Measurements from ENCODE around the gene VPS41. TPM values are rescaled to one million over a fixed set of nuclear protein-coding genes. Genes with fewer than 3 reads are reported as not detected.
A peak's percentile ranks its signal among the peaks of the same experiment; 100 is the strongest.

The VPS41 gene
- total RNA-seq, 2 donors from 2014 or later, result 39.1 to 52.5 TPM

GRCh38 chr7:38938001-38938485, 29.1 kb upstream of the VPS41 start:
- Histone ChIP-seq H3K36me3 (no peaks in the 10 kb centered on the region), H3K4me3 (no peak overlapping the region), H3K9me3 (no peaks in the 10 kb centered on the region), H3K27me3 (replicated peaks; ENCODE audit: insufficient read depth) (no peaks in the 10 kb centered on the region), H3K27ac (peak overlapping the region; percentile 35 to 67), H3K4me1 (ENCODE audit: control insufficient read depth in 1 of 2, low read depth in 2 of 2) (peaks cover 6 to 30% of the 10 kb centered on the region in 2 donors)
- ATAC-seq (ENCODE audit: insufficient number of reproducible peaks, low FRiP score, low read depth) (no peak), DNase-seq (ENCODE audit: low spot score) (no peak)
- TF ChIP-seq CTCF (IDR thresholded peaks at IDR 0.05), result no peak

GRCh38 chr7:38936641-38937040, 27.6 kb upstream of the VPS41 start:
- Histone ChIP-seq H3K4me3 (no peak overlapping the region), H3K36me3 (no peaks in the 10 kb centered on the region), H3K4me1 (ENCODE audit: control insufficient read depth in 1 of 2, low read depth in 2 of 2) (peaks cover 4 to 23% of the 10 kb centered on the region in 2 donors), H3K27ac (no peak overlapping the region), H3K9me3 (no peaks in the 10 kb centered on the region), H3K27me3 (replicated peaks; ENCODE audit: insufficient read depth) (no peaks in the 10 kb centered on the region)
- no peak for TF ChIP-seq CTCF (IDR thresholded peaks at IDR 0.05)
- ATAC-seq (ENCODE audit: insufficient number of reproducible peaks, low FRiP score, low read depth) (no peak), DNase-seq (ENCODE audit: low spot score) (no peak)

DNA sequence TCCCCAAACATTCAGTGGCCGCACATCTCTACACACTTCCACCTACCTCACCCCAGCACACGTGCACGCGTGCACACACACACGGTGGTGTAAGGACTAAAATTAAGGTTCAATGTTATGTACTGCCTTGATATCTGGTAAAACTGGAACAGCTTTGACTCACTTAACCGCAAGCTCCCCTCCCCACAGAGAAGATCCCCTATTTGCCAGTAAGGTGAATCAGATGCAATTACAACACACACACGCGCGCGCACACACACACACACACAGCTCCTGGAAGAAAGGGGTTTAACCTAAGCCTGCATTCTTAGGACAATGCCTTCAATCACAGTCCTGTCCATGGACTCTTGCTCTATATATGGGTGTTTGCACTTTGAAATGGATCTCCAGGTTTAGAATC, 25.5 kb upstream of the VPS41 start:
- no peak for TF ChIP-seq CTCF (IDR thresholded peaks at IDR 0.05)
- Histone ChIP-seq H3K9me3 (no peaks in the 10 kb centered on the region), H3K4me1 (ENCODE audit: control insufficient read depth in 1 of 2, low read depth in 2 of 2) (peaks cover 4 to 24% of the 10 kb centered on the region in 2 donors), H3K27me3 (replicated peaks; ENCODE audit: insufficient read depth) (no peaks in the 10 kb centered on the region), H3K27ac (no peak overlapping the region), H3K4me3 (no peak overlapping the region), H3K36me3 (no peaks in the 10 kb centered on the region)
- ATAC-seq (ENCODE audit: insufficient number of reproducible peaks, low FRiP score, low read depth) (no peak), DNase-seq (ENCODE audit: low spot score) (no peak)

- TF ChIP-seq CTCF (IDR thresholded peaks at IDR 0.05), result no peak
- Histone ChIP-seq H3K9me3 (no peaks in the 10 kb centered on the region), H3K27me3 (replicated peaks; ENCODE audit: insufficient read depth) (no peaks in the 10 kb centered on the region), H3K27ac (no peak overlapping the region), H3K36me3 (no peaks in the 10 kb centered on the region), H3K4me1 (ENCODE audit: control insufficient read depth in 1 of 2, low read depth in 2 of 2) (peaks cover 4 to 25% of the 10 kb centered on the region in 2 donors), H3K4me3 (no peak overlapping the region)
- DNase-seq (ENCODE audit: low spot score), result no peak
- ATAC-seq (ENCODE audit: insufficient number of reproducible peaks, low FRiP score, low read depth), result no peak
These were observed 25.1 kb upstream of the VPS41 start for GRCh38 chr7:38934051-38934450.

GRCh38 chr7:38932509-38933168, 23.6 kb upstream of the VPS41 start:
- Histone ChIP-seq H3K9me3 (no peaks in the 10 kb centered on the region), H3K27me3 (replicated peaks; ENCODE audit: insufficient read depth) (no peaks in the 10 kb centered on the region), H3K4me1 (ENCODE audit: control insufficient read depth in 1 of 2, low read depth in 2 of 2) (peaks cover 0 to 17% of the 10 kb centered on the region in 2 donors), H3K27ac (no peak overlapping the region), H3K4me3 (peak overlapping the region; percentile 35), H3K36me3 (no peaks in the 10 kb centered on the region)
- peak; percentile 89 for TF ChIP-seq CTCF (IDR thresholded peaks at IDR 0.05)
- ATAC-seq (ENCODE audit: insufficient number of reproducible peaks, low FRiP score, low read depth) (no peak), DNase-seq (ENCODE audit: low spot score) (no peak)

Data from thoracic aorta (tissue), 2 donors.